ENCODE measurements around the gene SLC22A23.

The SLC22A23 gene

GRCh38 chr6:3397229-3398164 is 59.4 kb downstream of the SLC22A23 start:
- ChIA-PET POLR2A (no interaction called here), CTCF (interaction anchor here (1.1 to 1.6 kb wide), 2 partner anchors 13 to 334 kb away, joined by 4 to 5 read pairs; no protein-coding TSS in a partner anchor)
- no peak for DNase-seq (ENCODE audit: low read depth, low spot score)
- H3K4me3 ChIP-seq (ENCODE audit: low read depth, low read length), result no peak overlapping the region
- TF ChIP-seq, protein P1, sequence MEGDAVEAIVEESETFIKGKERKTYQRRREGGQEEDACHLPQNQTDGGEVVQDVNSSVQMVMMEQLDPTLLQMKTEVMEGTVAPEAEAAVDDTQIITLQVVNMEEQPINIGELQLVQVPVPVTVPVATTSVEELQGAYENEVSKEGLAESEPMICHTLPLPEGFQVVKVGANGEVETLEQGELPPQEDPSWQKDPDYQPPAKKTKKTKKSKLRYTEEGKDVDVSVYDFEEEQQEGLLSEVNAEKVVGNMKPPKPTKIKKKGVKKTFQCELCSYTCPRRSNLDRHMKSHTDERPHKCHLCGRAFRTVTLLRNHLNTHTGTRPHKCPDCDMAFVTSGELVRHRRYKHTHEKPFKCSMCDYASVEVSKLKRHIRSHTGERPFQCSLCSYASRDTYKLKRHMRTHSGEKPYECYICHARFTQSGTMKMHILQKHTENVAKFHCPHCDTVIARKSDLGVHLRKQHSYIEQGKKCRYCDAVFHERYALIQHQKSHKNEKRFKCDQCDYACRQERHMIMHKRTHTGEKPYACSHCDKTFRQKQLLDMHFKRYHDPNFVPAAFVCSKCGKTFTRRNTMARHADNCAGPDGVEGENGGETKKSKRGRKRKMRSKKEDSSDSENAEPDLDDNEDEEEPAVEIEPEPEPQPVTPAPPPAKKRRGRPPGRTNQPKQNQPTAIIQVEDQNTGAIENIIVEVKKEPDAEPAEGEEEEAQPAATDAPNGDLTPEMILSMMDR (IDR thresholded peaks at IDR 0.05; ENCODE audit: insufficient read depth, low read length, missing control alignments), result no peak

DNA sequence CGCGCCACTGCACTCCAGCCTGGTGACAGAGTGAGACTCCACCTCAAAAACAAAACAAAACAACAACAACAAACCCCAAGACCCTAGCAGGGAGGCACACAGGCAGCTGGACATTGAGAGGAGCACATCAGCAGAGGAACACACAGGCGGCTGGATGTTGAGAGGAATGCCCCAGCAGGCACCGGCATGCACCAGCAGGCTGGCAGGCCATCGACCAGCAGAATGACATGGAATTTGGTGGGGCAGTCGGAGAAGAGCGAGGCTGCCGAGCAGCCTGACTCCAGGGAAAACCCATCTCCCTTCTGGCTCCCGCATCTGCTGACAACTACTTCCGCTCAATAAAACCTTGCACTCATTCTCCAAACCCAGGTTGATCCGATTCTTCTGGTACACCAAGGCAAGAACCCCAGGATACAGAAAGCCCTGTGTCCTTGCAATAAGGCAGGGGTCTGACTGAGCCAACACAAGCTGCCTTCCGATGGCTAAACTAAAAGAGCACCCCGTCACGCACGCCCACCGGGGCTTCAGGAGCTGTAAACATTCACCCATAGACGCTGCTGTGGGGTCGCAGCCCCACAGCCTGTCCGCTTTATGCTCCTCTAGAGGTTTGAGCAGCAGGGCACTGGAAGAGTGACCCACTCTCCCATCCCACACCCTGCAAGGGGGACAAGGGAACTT is 60.2 kb downstream of the SLC22A23 start:
- DNase-seq (ENCODE audit: low read depth, low spot score), result no peak
- H3K4me3 ChIP-seq (ENCODE audit: low read depth, low read length), result no peak overlapping the region
- ChIA-PET CTCF (interaction anchor here (1.1 to 1.6 kb wide), 2 partner anchors 14 to 335 kb away, joined by 4 to 5 read pairs; no protein-coding TSS in a partner anchor), POLR2A (no interaction called here)
- TF ChIP-seq, protein P1 (IDR thresholded peaks at IDR 0.05; ENCODE audit: insufficient read depth, low read length, missing control alignments), result no peak

DNA sequence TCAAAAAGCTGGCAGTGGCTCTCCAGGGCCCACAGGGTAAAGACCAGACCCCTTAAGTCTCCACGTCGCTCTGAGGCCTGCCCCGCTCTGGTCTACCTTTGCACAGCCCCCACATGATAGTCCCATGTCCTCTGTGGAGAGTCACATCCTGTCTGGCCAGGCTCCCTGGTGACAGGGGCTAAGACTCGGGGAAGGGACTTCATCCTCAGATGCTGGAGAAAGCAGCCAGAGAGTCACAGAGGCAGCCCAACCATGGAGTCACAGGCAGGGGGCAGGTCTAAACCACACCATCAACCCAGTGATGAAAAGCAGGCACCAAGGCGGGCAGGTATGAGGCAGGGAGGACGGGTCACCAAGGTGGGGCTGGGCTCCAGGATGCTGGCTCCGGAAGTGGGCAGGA is 62.2 kb downstream of the SLC22A23 start:
- no peak for DNase-seq (ENCODE audit: low read depth, low spot score)
- TF ChIP-seq, protein P1 (IDR thresholded peaks at IDR 0.05; ENCODE audit: insufficient read depth, low read length, missing control alignments), result no peak
- ChIA-PET POLR2A (no interaction called here), CTCF (no interaction called here)
- no peak overlapping the region for H3K4me3 ChIP-seq (ENCODE audit: low read depth, low read length)

- POLR2A ChIA-PET, result no interaction called here
Measured at GRCh38 chr6:3393836-3394202, 63.0 kb downstream of the SLC22A23 start.

DNA sequence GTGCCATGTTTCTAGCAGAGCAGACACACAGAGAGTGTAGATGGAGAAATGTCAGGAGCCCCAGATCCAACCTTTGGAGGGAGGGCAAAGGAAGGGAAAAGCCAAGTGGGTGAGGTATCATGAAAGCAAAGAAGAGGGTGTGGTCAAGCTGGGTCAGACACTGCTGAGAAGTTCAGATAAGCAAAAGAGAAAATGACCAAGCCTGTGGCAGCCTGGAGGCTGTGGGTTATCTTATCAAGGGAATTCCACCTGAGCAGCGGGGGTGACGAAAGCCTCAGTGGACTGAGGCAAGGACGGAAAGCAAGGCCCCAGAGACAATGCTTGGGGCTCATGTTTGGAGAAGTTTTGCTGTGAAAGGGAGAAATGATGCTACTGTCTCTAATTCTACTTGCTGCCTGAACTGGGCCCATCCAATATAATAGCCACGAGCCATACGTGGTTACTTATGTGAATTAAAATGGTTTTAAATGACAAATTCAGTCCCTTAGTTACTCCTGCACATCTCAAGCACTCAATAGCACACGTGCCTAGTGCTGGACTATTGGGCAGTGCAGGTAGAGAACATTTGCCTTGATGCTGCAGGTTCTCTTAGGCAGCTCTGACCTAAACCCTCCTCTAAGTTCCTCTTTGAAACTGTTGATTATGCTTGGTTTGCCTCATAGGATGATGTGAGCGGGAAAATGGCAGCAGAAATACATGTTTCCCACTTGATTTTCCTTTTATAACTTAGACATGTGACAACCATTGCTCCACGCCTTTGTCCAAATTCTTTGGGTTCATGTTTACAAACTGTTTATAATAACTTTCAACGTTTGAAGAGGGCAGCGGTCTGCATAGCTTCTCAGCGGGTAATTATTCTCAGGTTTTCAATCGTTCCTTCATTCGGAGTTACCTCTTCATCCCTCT is 63.7 kb downstream of the SLC22A23 start:
- no peak for DNase-seq (ENCODE audit: low read depth, low spot score)
- ChIA-PET POLR2A (no interaction called here), CTCF (interaction anchor here (2.4 kb wide), 1 partner anchor 12 kb away, joined by 11 read pairs; no protein-coding TSS in a partner anchor)
- TF ChIP-seq, protein P1 (IDR thresholded peaks at IDR 0.05; ENCODE audit: insufficient read depth, low read length, missing control alignments), result no peak
- no peak overlapping the region for H3K4me3 ChIP-seq (ENCODE audit: low read depth, low read length)

More at GRCh38 chr6:3393836-3394202, 63.0 kb downstream of the SLC22A23 start:
- no peak for DNase-seq (ENCODE audit: low read depth, low spot score)
- CTCF ChIA-PET, result no interaction called here
- TF ChIP-seq, protein P1 (IDR thresholded peaks at IDR 0.05; ENCODE audit: insufficient read depth, low read length, missing control alignments), result no peak
- no peak overlapping the region for H3K4me3 ChIP-seq (ENCODE audit: low read depth, low read length)
